Hindlimb muscle (tissue), 1 donor: ENCODE measurements around the gene CCDC171. TPM values are rescaled to one million over a fixed set of nuclear protein-coding genes. Genes with fewer than 3 reads are reported as not detected.
"Not testable (repeated sequence)": the region's sequence is repeated elsewhere in the genome, so short reads cannot be mapped to it uniquely, and the experiment has no call there.

ENCODE experiments used
- DNase-seq: peaks from one replicate; pipeline ENCODE4 v3.0.0-alpha.2; 2013
- polyA plus RNA-seq: library from polyadenylated mRNA; unstranded; fragments of 120-200 nt; gene quantifications from one replicate; pipeline ENCODE4 v1.2.1, GENCODE V29; 2013; ENCODE audit not compliant: insufficient read length

The CCDC171 gene
- polyA plus RNA-seq = 2.2 TPM

- DNase-seq = peak; percentile 98
Measured at GRCh38 chr9:15552636-15553527, at the start of gene CCDC171. Gene CCDC171, plus strand, starts transcription at chr9:15553043. Its CDS starts 11,046 bp downstream, at chr9:15564089.

DNA sequence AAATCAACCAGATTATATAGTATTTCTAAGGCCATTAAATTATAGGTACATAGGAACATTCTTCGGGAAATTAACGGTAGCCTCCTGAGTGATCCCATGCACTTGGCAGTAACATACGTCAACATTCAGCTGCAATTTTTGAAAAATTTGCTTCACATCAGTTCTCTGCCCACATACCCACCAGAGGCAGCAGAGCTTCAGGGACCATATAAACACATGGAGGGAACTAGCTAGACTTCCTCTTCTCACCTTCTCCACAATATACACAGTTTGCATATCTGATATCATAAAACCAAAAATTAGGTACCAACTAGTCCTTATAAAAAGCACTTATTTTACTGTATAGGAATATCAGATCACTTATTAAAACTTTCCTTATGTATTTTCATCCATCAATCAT, 46.9 kb upstream of the CCDC171 start:
- no peak for DNase-seq

DNA sequence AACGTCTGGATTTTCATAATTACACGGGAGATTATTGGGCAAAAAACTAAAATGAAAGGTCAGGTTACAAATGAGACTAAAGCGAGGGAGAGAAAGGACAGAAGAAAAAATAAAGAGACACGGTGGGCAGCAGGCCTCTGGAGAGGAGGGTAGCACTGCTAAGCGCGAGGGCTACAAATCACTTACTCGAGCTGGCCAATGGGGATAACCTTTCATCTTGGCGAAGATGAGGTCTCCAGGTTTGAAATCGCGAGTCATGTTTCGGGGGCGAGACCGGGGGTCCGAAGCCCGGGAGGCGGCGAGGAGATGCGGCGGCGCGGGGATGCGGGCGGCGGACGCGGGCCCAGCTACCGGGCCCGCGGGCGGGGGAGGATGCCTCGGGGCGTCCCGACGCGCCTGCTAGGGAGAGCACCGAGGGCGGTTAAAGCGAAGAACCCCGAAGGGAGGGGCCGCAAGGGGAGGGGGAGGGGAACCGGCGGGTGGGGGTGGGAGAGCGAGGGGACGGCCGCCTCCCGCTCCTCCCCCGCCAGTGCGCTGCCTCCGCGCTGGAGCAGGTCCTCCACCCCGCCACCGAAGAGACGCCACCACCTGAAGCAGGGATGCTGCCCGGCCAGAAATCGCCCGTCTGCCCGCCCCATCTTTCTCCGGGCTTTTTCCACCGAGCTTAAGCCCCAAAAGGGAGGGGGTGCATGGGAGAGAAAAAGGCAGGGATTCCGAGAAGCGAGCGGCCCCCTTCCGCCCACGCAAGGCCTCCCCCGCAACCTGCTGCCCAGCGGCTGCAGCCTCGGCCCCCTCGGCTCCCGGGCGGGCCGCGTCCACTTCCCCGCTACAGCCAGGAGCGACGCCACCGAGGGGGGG, 42.7 kb upstream of the CCDC171 start:
- peak; percentile 61 for DNase-seq

DNA sequence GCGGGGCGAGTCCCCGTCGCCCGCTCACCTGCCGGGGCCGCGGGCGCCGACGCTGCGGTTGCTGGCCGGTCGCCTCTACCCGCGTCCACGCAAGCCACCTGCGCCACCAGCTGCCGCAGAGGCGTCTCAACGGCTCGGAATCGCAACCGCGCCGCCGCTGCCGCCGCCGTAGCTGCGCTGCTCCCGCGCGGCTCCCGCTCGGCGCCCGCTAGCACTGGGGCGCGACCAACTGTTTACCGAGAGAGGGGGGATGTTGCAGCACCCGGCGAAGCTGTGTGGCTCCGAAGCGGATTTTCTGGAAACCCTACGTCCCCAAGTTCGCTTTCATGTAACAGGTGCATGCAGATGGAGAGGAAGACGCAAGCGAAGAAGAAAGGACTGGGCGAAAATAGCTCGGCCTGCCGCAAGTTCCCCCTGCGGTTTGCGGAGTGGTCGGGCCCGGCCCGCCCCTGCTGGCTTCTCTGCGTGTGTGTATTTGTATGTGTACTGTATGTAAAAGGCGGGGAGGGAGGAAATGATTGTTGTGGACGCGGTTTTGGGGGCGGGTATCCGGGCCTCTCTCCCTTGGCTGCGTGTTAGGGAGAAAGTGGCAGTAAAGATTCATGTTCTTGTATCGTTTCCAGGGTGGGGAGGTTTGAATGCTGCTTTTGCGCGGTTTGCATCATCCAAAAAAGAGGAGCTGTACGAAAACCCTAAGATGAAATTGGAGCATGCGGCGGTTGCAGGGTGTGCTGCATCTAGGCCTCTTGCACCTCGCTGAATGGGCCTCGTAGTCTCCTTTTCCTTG, 41.9 kb upstream of the CCDC171 start, which contains the start of gene PSIP1:
Gene PSIP1, minus strand, starts transcription at position 182 of the 787 bp plus-strand sequence. CDS start 782 bp downstream, outside the sequence.
- peak; percentile 89 for DNase-seq

- DNase-seq = no peak
Measured at GRCh38 chr9:15512204-15512603, 40.6 kb upstream of the CCDC171 start.

DNA sequence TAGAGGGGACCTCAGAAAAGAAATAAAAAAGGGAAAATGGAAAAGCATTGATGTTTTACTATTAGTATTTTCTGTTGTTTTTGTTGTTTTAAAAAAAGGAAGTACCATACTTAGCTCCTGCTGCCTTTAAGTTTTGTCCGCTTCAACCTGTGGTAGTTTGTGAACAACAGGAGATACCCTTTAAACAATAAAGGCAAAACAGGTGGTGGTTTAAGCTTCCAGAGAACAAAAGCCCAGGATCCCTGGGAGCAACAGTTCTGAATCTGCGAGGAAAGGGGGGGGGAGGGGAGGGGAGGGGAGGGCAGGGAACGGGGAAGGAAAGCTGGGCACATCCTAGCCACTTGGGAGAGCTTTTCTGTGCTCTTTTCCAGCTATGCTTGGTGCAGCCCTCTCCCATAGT, 40.0 kb upstream of the CCDC171 start:
- DNase-seq = no peak

- DNase-seq = no peak
Measured at GRCh38 chr9:15513335-15513734, 39.5 kb upstream of the CCDC171 start.

- DNase-seq = no peak
Measured at GRCh38 chr9:15519831-15520230, 33.0 kb upstream of the CCDC171 start.

DNA sequence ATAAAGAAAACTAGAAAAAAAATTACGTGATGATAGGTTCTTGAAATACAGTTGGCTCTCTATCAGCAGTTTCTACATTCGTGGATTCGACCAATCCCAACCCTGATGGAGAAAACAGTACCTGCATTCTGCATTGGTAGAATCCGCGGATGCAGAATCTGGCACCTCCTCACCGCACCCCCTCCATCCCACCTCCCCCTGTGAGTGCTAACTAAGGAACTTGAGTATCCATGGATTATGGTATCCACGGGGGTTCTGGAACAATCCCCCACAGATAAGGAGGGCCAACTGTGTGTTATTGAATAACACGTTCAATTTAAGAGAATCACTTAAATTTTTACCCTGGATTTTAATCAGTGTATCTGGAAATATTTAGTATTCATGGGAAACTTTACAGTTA, 31.6 kb upstream of the CCDC171 start:
- DNase-seq = no peak

DNA sequence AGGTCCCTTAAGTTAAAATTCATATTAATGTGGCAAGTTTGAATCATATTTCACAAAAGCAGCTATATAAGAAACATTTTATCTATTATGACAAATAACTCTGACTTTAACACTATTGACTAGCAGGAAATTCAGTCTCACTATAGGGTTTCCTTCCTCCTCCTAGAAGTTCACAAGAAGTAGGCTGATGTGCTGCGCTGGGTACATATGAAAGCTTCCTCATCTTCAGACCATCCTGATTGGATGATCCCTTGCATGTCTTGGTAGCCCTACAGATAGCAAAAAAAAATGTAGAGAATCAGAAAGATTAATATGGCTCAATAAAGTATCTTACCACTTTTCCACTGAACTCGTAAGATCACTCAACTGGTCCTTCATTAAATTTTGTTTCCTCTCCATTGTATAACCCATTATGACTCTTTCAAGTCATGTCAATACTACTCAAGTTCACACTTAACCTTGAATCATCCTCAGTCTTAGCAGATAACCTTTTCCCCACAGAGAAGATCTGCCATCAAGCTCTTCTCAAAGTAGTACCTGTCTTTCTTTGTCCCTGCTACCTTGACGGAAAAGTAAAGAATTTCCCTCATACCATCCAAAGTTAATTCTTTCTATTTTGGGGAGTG, 30.6 kb upstream of the CCDC171 start:
- DNase-seq = no peak

- DNase-seq = no peak
Measured at GRCh38 chr9:15524845-15525455, 27.9 kb upstream of the CCDC171 start.

DNA sequence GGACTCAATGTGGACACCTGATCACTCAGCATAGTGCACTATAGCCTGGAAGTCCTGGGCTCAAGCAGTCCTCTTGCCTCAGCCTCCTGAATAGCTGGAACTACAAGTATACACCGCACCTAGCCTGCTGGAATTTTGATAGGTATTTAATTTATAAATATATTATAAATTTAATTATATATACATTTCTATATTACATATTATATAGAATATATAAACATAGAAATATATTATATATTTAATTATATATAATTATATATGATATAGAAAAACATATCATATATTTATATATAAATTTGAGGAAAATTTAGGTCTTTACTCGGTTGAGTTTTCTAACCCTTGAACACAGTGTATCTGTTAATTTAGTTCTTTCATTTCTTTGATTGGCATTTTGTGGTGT, 26.9 kb upstream of the CCDC171 start:
- no peak for DNase-seq

DNA sequence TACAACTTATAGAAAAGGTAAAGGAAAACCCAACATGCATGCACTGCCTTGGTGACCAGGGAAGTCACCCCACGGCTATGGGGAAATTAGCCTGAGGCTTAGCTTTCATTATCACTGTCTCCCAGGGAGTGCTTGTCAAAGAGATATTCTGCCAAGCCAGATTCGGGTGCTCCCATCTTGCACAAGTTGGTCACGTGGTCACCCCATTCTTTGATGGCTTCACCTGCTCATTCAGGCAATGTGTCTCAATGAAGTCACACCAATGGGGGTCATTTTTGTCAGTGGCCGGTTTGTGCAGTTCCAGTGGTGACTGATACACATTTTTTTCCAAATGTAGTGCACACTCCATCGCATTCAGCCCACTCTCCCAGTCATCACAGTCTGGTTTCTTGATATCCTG, 25.8 kb upstream of the CCDC171 start:
- not testable (repeated sequence) for DNase-seq

DNA sequence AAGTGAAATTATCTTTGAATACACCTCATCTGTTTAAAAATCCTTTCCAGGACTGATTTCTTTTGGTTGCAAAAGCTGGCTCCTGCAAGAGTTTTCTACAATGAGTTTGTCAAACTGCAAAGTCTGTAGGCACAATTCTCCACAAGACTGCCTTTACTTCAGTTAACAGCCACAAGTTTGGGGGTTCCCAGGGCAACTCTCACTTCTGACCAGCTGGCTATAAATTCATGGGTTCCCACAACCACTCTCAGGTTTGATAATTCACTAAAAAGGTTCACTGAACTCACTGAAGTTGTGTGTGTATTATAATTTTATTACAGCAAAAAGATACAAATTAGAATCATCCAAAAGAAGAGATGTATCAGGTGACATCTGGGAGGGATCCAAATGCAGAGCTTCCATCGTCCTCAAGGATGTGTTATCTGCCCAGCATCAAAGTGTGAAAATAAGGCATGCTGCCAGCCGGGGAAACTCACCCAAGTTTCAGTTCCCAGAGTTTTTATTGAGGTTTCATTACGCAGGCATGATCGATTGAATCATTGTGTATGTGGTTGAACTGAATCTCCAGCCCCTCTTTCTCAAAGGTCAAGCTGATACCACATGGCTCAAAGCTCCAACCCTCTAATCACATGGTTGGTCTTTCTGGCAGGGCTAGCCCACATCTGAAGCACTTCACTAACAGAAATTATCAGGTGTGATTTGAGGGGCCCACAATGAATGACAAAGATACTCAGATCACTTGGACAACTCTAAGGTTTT, 23.1 kb upstream of the CCDC171 start:
- DNase-seq = no peak

- DNase-seq = no peak
Measured at GRCh38 chr9:15531380-15531779, 21.5 kb upstream of the CCDC171 start.

GRCh38 chr9:15541872-15542271, 11.0 kb upstream of the CCDC171 start:
- DNase-seq = no peak

- DNase-seq = no peak
Measured at GRCh38 chr9:15542624-15543023, 10.2 kb upstream of the CCDC171 start.

GRCh38 chr9:15543047-15543813, 9.6 kb upstream of the CCDC171 start:
- DNase-seq = no peak

GRCh38 chr9:15549611-15550010, 3.2 kb upstream of the CCDC171 start:
- no peak for DNase-seq

GRCh38 chr9:15553528-15553898, 670 bp downstream of the CCDC171 start:
- DNase-seq = no peak
